H9 (cell line): ENCODE data around the gene CTAG1B. TPM values are rescaled to one million over a fixed set of nuclear protein-coding genes. Genes with fewer than 3 reads are reported as not detected.
"Not testable (repeated sequence)": the region's sequence is repeated elsewhere in the genome, so short reads cannot be mapped to it uniquely, and the experiment has no call there.

Source experiments
- DNase-seq: peaks from one replicate; pipeline ENCODE4 v3.0.0-alpha.2; 2017
- H2AFZ ChIP-seq: one replicate; pipeline ENCODE4 v1.6.1; 2013; ENCODE audit warnings: mild to moderate bottlenecking, low read length, control low read depth, moderate library complexity
- H2AK5ac ChIP-seq: 2 replicates; pipeline ENCODE4 v1.6.1; 2013; ENCODE audit warnings: low read length, control low read depth, mixed read lengths; ENCODE audit not compliant: insufficient read length
- H2BK120ac ChIP-seq: one replicate; pipeline ENCODE4 v1.6.1; 2013; ENCODE audit warnings: low read depth, mild to moderate bottlenecking, low read length, control low read depth, inconsistent platforms; ENCODE audit not compliant: poor library complexity, severe bottlenecking
- H2BK12ac ChIP-seq: 2 replicates; pipeline ENCODE4 v1.6.1; 2013; ENCODE audit warnings: low read length, control low read depth, mixed read lengths, low read depth; ENCODE audit not compliant: insufficient read length
- H2BK15ac ChIP-seq: 2 replicates; pipeline ENCODE4 v1.6.1; 2013; ENCODE audit warnings: low read depth, low read length, control low read depth
- H2BK20ac ChIP-seq: one replicate; pipeline ENCODE4 v1.6.1; 2013; ENCODE audit warnings: low read depth, mild to moderate bottlenecking, low read length, control low read depth, inconsistent platforms; ENCODE audit not compliant: poor library complexity, severe bottlenecking
- H2BK5ac ChIP-seq: 2 replicates; pipeline ENCODE4 v1.6.1; 2013; ENCODE audit warnings: low read length, control low read depth, mixed read lengths; ENCODE audit not compliant: insufficient read length
- H3K14ac ChIP-seq: 2 replicates; pipeline ENCODE4 v1.6.1; 2013; ENCODE audit warnings: low read length, control low read depth; ENCODE audit not compliant: insufficient read depth
- H3K18ac ChIP-seq: 2 replicates; pipeline ENCODE4 v1.6.1; 2013; ENCODE audit warnings: low read depth, mild to moderate bottlenecking, mixed read lengths, low read length, control low read depth; ENCODE audit not compliant: insufficient read length
- H3K23ac ChIP-seq: 2 replicates; pipeline ENCODE4 v1.6.1; 2013; ENCODE audit warnings: low read length, control low read depth, mixed read lengths, low read depth; ENCODE audit not compliant: insufficient read length
- H3K23me2 ChIP-seq: 2 replicates; pipeline ENCODE4 v1.6.1; 2013; ENCODE audit warnings: low read depth, mild to moderate bottlenecking, mixed read lengths, low read length, control low read depth; ENCODE audit not compliant: insufficient read length, poor library complexity, severe bottlenecking
- H3K27ac ChIP-seq: 2 replicates; pipeline ENCODE4 v1.5.1; 2013; ENCODE audit warnings: low read length, control low read depth, mixed read lengths, low read depth; ENCODE audit not compliant: insufficient read length
- H3K27me3 ChIP-seq: 2 replicates; pipeline ENCODE4 v1.6.1; 2013; ENCODE audit warnings: low read length, control low read depth, inconsistent platforms; ENCODE audit not compliant: insufficient read depth
- H3K4ac ChIP-seq: 2 replicates; pipeline ENCODE4 v1.6.1; 2013; ENCODE audit warnings: low read depth, mild to moderate bottlenecking, control low read depth, inconsistent platforms, low read length, moderate library complexity
- H3K4me1 ChIP-seq: 2 replicates; pipeline ENCODE4 v1.6.1; 2013; ENCODE audit warnings: low read length, control low read depth, inconsistent platforms; ENCODE audit not compliant: insufficient read depth
- H3K4me2 ChIP-seq: 2 replicates; pipeline ENCODE4 v1.6.1; 2013; ENCODE audit warnings: low read length, control low read depth, mixed read lengths; ENCODE audit not compliant: insufficient read length, insufficient read depth
- H3K56ac ChIP-seq: 2 replicates; pipeline ENCODE4 v1.6.1; 2013; ENCODE audit warnings: low read depth, mild to moderate bottlenecking, mixed read lengths, low read length, control low read depth; ENCODE audit not compliant: insufficient read length
- H3K79me1 ChIP-seq: 2 replicates; pipeline ENCODE4 v1.6.1; 2013; ENCODE audit warnings: low read depth, mild to moderate bottlenecking, moderate library complexity, low read length, control low read depth, inconsistent platforms; ENCODE audit not compliant: insufficient read depth, poor library complexity, severe bottlenecking
- H3K79me2 ChIP-seq: 2 replicates; pipeline ENCODE4 v1.6.1; 2013; ENCODE audit warnings: low read length, control low read depth, inconsistent platforms; ENCODE audit not compliant: insufficient read depth
- H3K9ac ChIP-seq: 2 replicates; pipeline ENCODE4 v1.6.1; 2013; ENCODE audit warnings: low read length, control low read depth, mixed read lengths; ENCODE audit not compliant: insufficient read length; ENCODE audit errors: extremely low read depth
- H3K9me3 ChIP-seq: one replicate; pipeline ENCODE4 v1.6.1; 2013; ENCODE audit warnings: low read depth, low read length, inconsistent platforms; ENCODE audit not compliant: control insufficient read depth
- H3T11ph ChIP-seq: one replicate; pipeline ENCODE4 v1.6.1; 2013; ENCODE audit warnings: mild to moderate bottlenecking, low read length, control low read depth, inconsistent platforms
- H4K20me1 ChIP-seq: one replicate; pipeline ENCODE4 v1.6.1; 2013; ENCODE audit not compliant: control insufficient read depth, insufficient read length, insufficient read depth
- H4K5ac ChIP-seq: 2 replicates; pipeline ENCODE4 v1.6.1; 2013; ENCODE audit warnings: low read depth, mild to moderate bottlenecking, mixed read lengths, low read length, control low read depth; ENCODE audit not compliant: insufficient read length
- H4K8ac ChIP-seq: replicated peaks from 2 replicates; pipeline ENCODE4 v1.6.1; 2013; ENCODE audit warnings: low read length, control low read depth, mixed read lengths, low read depth; ENCODE audit not compliant: insufficient read length
- H4K91ac ChIP-seq: 2 replicates; pipeline ENCODE4 v1.6.1; 2013; ENCODE audit warnings: low read depth, mild to moderate bottlenecking, moderate library complexity, mixed read lengths, low read length, control low read depth; ENCODE audit not compliant: insufficient read length
- H3K27ac Mint-ChIP-seq, 3 experiments: 2 replicates in 2 of 3; 3 replicates in 1 of 3; pipeline ENCODE4 v1.8.0; 2020 to 2021; ENCODE audit warnings: mixed read lengths in 3 of 3, mild to moderate bottlenecking in 1 of 3, moderate library complexity in 1 of 3
- H3K27me3 Mint-ChIP-seq: 2 replicates; pipeline ENCODE4 v1.8.0; 2021; ENCODE audit warnings: low read depth, mild to moderate bottlenecking, moderate library complexity, mixed read lengths
- H3K36me3 Mint-ChIP-seq, 3 experiments: 2 replicates in 2 of 3; 3 replicates in 1 of 3; pipeline ENCODE4 v1.8.0; 2020 to 2021; ENCODE audit warnings: low read depth in 3 of 3, mixed read lengths in 3 of 3; ENCODE audit not compliant: insufficient read depth in 1 of 3
- H3K4me1 Mint-ChIP-seq, 2 experiments: 2 replicates each; pipeline ENCODE4 v1.8.0; 2020; ENCODE audit warnings: mixed read lengths in 2 of 2
- H3K4me3 Mint-ChIP-seq, 2 experiments: 2 replicates in 1 of 2; 3 replicates in 1 of 2; pipeline ENCODE4 v1.8.0; 2020 to 2021; ENCODE audit warnings: mild to moderate bottlenecking in 2 of 2, mixed read lengths in 2 of 2, moderate library complexity in 1 of 2
- H3K9me3 Mint-ChIP-seq, 2 experiments: 2 replicates in 1 of 2; 3 replicates in 1 of 2; pipeline ENCODE4 v1.8.0; 2020; ENCODE audit warnings: mild to moderate bottlenecking in 2 of 2, mixed read lengths in 2 of 2, moderate library complexity in 1 of 2
- WGBS: extraction: QIAGEN DNeasy Blood & Tissue Kit; methylation state at CpG from one replicate; pipeline ENCODE4 v1.1.7; 2013; ENCODE audit warnings: missing lambda C conversion rate, low lambda C conversion rate, mixed read lengths; ENCODE audit not compliant: insufficient read length; ENCODE audit errors: extremely low coverage; 5-methylcytosine and 5-hydroxymethylcytosine counted together
- total RNA-seq: library from RNA; stranded (reverse); gene quantifications from 2 replicates; pipeline ENCODE4 v1.2.1, GENCODE V29; 2021
- TF ChIP-seq, protein P1 (sequence below): fragments of 200-600 bp; sonication (generic); conservative IDR thresholded peaks from 3 replicates; pipeline ENCODE4 v1.8.0; 2021; ENCODE audit warnings: antibody characterized with exemption, mild to moderate bottlenecking

Gene CTAG1B
- total RNA-seq, 1 experiment from 2014 or later = not detected

DNA sequence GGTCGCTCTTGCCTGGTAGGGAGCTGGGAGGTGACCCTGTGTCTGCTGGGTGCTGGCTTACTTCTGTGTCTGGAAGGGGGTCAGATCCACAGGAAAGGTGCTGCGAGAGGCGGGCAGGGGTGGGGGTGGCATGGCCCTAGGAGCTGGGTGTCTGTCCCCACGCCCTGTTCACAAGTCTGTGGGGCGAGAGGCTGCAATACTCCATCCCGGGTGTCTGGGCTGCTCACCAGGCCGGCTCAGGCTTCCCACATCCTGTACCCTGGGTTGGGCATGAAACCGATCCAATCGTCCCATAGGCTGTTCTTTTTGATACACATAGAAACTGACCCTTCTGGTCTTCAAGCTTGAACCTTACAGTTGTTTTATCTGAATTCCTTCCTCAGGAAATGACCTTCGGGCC lies 35.3 kb upstream of the CTAG1B start:
- Histone ChIP-seq H3K4me1 (no peaks in the 10 kb centered on the region), H4K20me1 (no peaks in the 10 kb centered on the region), H3K23ac (no peak overlapping the region), H3K27ac (no peak overlapping the region), H4K91ac (no peak overlapping the region), H3K27me3 (no peaks in the 10 kb centered on the region), H3K9ac (no peak overlapping the region), H2AFZ (no peak overlapping the region), H2BK120ac (no peak overlapping the region), H3K4me2 (no peak overlapping the region), H3K9me3 (peaks cover 29% of the 10 kb centered on the region), H2AK5ac (no peak overlapping the region), H3K79me1 (no peaks in the 10 kb centered on the region), H3K56ac (no peak overlapping the region), H3K4ac (no peak overlapping the region), H2BK15ac (no peak overlapping the region), H3K23me2 (no peaks in the 10 kb centered on the region), H3K18ac (no peak overlapping the region), H4K5ac (no peak overlapping the region), H4K8ac (no peak overlapping the region), H2BK12ac (no peak overlapping the region), H3K79me2 (no peaks in the 10 kb centered on the region), H2BK20ac (no peak overlapping the region), H2BK5ac (no peak overlapping the region), H3T11ph (no peak overlapping the region), H3K14ac (no peak overlapping the region)
- no peak for DNase-seq
- Mint-ChIP-seq H3K4me3 (no peak overlapping the region), H3K27ac (no peak overlapping the region), H3K27me3 (peaks cover 7% of the 10 kb centered on the region), H3K4me1 (peaks cover 4% of the 10 kb centered on the region in 2 experiments; a peak in 2 of 4 replicates), H3K36me3 (peaks cover 0 to 3% (median 0%) of the 10 kb centered on the region in 3 experiments; a peak in 2 of 7 replicates), H3K9me3 (peaks cover 61 to 67% of the 10 kb centered on the region in 2 experiments)
- TF ChIP-seq, protein P1, sequence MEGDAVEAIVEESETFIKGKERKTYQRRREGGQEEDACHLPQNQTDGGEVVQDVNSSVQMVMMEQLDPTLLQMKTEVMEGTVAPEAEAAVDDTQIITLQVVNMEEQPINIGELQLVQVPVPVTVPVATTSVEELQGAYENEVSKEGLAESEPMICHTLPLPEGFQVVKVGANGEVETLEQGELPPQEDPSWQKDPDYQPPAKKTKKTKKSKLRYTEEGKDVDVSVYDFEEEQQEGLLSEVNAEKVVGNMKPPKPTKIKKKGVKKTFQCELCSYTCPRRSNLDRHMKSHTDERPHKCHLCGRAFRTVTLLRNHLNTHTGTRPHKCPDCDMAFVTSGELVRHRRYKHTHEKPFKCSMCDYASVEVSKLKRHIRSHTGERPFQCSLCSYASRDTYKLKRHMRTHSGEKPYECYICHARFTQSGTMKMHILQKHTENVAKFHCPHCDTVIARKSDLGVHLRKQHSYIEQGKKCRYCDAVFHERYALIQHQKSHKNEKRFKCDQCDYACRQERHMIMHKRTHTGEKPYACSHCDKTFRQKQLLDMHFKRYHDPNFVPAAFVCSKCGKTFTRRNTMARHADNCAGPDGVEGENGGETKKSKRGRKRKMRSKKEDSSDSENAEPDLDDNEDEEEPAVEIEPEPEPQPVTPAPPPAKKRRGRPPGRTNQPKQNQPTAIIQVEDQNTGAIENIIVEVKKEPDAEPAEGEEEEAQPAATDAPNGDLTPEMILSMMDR = no peak
- no CpG with 5 or more reads among the region's 10 CpGs for WGBS

DNA sequence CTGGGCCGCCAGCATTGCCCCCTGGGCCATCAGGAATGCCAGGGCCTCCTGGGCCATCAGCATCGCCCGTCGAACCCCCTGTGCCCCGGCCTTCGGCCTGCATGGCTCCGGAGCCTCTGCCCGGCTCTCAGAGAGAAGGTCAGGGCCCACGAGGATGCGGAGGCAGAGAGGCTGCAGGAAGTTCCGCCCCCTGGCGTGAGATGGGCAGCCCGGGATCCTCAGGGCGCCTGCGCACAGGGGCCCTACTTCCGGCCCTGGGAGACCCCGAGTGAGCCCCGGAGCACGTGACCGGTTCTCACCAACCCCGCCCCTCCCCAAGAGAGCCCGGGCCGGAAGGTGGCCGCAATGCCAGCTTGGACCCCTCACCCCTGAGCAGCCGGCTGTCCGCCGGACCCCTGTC lies 34.3 kb upstream of the CTAG1B start, which contains the start of gene CTAG2:
Gene CTAG2 (minus strand): TSS at position 167 of the 400 bp plus-strand sequence. CDS start 64 bp downstream, at position 103.
- H3K4me1 Mint-ChIP-seq, H3K23ac ChIP-seq, H3K14ac ChIP-seq, H3K79me2 ChIP-seq, H3K18ac ChIP-seq, H4K91ac ChIP-seq, H3K27me3 Mint-ChIP-seq, H3K27ac Mint-ChIP-seq, H2BK15ac ChIP-seq, DNase-seq, H3K9ac ChIP-seq, H3K4me2 ChIP-seq, H2BK120ac ChIP-seq, H3K4me1 ChIP-seq, H4K5ac ChIP-seq, H2BK20ac ChIP-seq, H3T11ph ChIP-seq, H3K4me3 Mint-ChIP-seq, H3K27ac ChIP-seq, H3K23me2 ChIP-seq, H2BK12ac ChIP-seq, H3K36me3 Mint-ChIP-seq, H2AFZ ChIP-seq, H3K56ac ChIP-seq, H3K4ac ChIP-seq, H3K79me1 ChIP-seq, H4K20me1 ChIP-seq, H2BK5ac ChIP-seq, H4K8ac ChIP-seq, H2AK5ac ChIP-seq, H3K27me3 ChIP-seq: not testable (repeated sequence)
- no CpG with 5 or more reads among the region's 27 CpGs for WGBS
- peaks cover 59 to 66% of the 10 kb centered on the region in 2 experiments for H3K9me3 Mint-ChIP-seq
- peaks cover 32% of the 10 kb centered on the region for H3K9me3 ChIP-seq
